SK-N-SH (cell line): ENCODE measurements around the gene PNCK. TPM values are rescaled to one million over a fixed set of nuclear protein-coding genes. Genes with fewer than 3 reads are reported as not detected.

Source experiments
- CTCF ChIA-PET: fragments of 300-600, 350-600 bp; formaldehyde crosslinking; extraction: SDS; loops from one replicate; lab custom pipeline; 2021; lab: Yijun Ruan, JAX
- POLR2A ChIA-PET: fragments of 350-600 bp; sonication (Branson Sonifier 250); formaldehyde crosslinking; extraction: SDS; loops from one replicate; lab custom pipeline; 2020; ENCODE audit warnings: antibody characterized with exemption, inconsistent platforms; lab: Yijun Ruan, JAX
- DNase-seq: peaks from one replicate; pipeline ENCODE4 v3.0.0; 2012
- H2AFZ ChIP-seq: fragments of 200-600 bp; sonication (generic); 2 replicates; pipeline ENCODE4 v1.8.1; 2016; ENCODE audit warnings: antibody characterized with exemption, mild to moderate bottlenecking, low read depth
- H3F3A ChIP-seq: fragments of 200-600 bp; sonication (generic); replicated peaks from 2 replicates; pipeline ENCODE3; 2016; ENCODE audit warnings: antibody characterized with exemption, mild to moderate bottlenecking; ENCODE audit not compliant: insufficient read depth
- H3K27ac ChIP-seq, 2 experiments: fragments of 200-500 bp in 1 of 2; fragments of 200-600 bp in 1 of 2; sonication (Bioruptor generic) in 1 of 2; sonication (generic), shearing (Covaris generic) in 1 of 2; 2 replicates each; pipeline versions ENCODE4 v1.5.1 to v1.6.1; 2014 to 2016; ENCODE audit warnings: low read depth in 2 of 2, inconsistent platforms in 1 of 2, low read length in 1 of 2, mild to moderate bottlenecking in 1 of 2, mixed read lengths in 1 of 2
- H3K27me3 ChIP-seq: fragments of 200-600 bp; sonication (generic), shearing (Covaris generic); 2 replicates; pipeline ENCODE4 v1.6.1; 2016; ENCODE audit warnings: mixed run types; ENCODE audit not compliant: insufficient read depth
- H3K36me3 ChIP-seq, 2 experiments: fragments of 200-500 bp in 1 of 2; fragments of 200-600 bp in 1 of 2; sonication (Bioruptor generic) in 1 of 2; sonication (generic) in 1 of 2; replicated peaks in 1 of 2; 2 replicates each; pipeline versions ENCODE3 to v1.5.1; 2014 to 2016; ENCODE audit warnings: low read length in 1 of 2, mild to moderate bottlenecking in 1 of 2; ENCODE audit not compliant: insufficient read depth in 2 of 2, control insufficient read depth in 1 of 2
- H3K4me1 ChIP-seq, 2 experiments: fragments of 200-500 bp in 1 of 2; fragments of 200-600 bp in 1 of 2; sonication (Bioruptor generic) in 1 of 2; sonication (generic), shearing (Covaris generic) in 1 of 2; 2 replicates each; pipeline versions ENCODE4 v1.5.1 to v1.6.1; 2014 to 2016; ENCODE audit warnings: low read depth in 1 of 2, low read length in 1 of 2, mixed run types in 1 of 2; ENCODE audit not compliant: insufficient read depth in 2 of 2, control insufficient read depth in 1 of 2
- H3K4me2 ChIP-seq: fragments of 200-600 bp; sonication (generic), shearing (Covaris generic); 2 replicates; pipeline ENCODE4 v1.6.1; 2017; ENCODE audit warnings: mixed run types
- H3K4me3 ChIP-seq, 2 experiments: fragments of 200-500 bp in 1 of 2; fragments of 200-600 bp in 1 of 2; sonication (Bioruptor generic) in 1 of 2; sonication (generic), shearing (Covaris generic) in 1 of 2; 2 replicates each; pipeline versions ENCODE4 v1.5.1 to v1.8.1; 2014 to 2016; ENCODE audit warnings: low read depth in 2 of 2, inconsistent platforms in 1 of 2, low read length in 1 of 2, mild to moderate bottlenecking in 1 of 2, mixed read lengths in 1 of 2, moderate library complexity in 1 of 2
- H3K79me2 ChIP-seq: fragments of 200-600 bp; sonication (generic); 2 replicates; pipeline ENCODE4 v1.8.1; 2017; ENCODE audit warnings: mild to moderate bottlenecking; ENCODE audit not compliant: insufficient read depth
- H3K9ac ChIP-seq: fragments of 200-600 bp; sonication (generic); 2 replicates; pipeline ENCODE4 v1.6.1; 2017; ENCODE audit warnings: mixed run types
- H3K9me2 ChIP-seq: fragments of 200-600 bp; sonication (generic); 2 replicates; pipeline ENCODE4 v1.6.1; 2017; ENCODE audit warnings: mixed run types
- H3K9me3 ChIP-seq: fragments of 200-600 bp; sonication (generic); 2 replicates; pipeline ENCODE4 v1.6.1; 2017; ENCODE audit warnings: mixed run types, mild to moderate bottlenecking, moderate library complexity
- H4K20me1 ChIP-seq: fragments of 200-600 bp; sonication (generic); 2 replicates; pipeline ENCODE4 v1.6.1; 2017; ENCODE audit warnings: mild to moderate bottlenecking, mixed run types; ENCODE audit not compliant: insufficient read depth
- CHD2 ChIP-seq: fragments of 150-350 bp; IDR thresholded peaks from 2 replicates; pipeline ENCODE4 v1.6.1; 2018; ENCODE audit warnings: low read length; ENCODE audit not compliant: partially characterized antibody
- CTCF ChIP-seq: fragments of 200-600 bp; sonication (generic); IDR thresholded peaks from 2 replicates; pipeline ENCODE4 v1.6.1; 2017; ENCODE audit warnings: antibody characterized with exemption, mild to moderate bottlenecking, moderate library complexity
- EZH2phosphoT487 ChIP-seq: fragments of 200-600 bp; sonication (generic); IDR thresholded peaks from 2 replicates; pipeline ENCODE4 v1.6.1; 2017; ENCODE audit warnings: low read depth, mixed run types, mild to moderate bottlenecking, antibody characterized with exemption, moderate library complexity, borderline replicate concordance
- FOXJ3 ChIP-seq: sonication (generic); formaldehyde crosslinking; IDR thresholded peaks from 2 replicates; pipeline ENCODE4 v1.5.1; 2020; ENCODE audit warnings: mild to moderate bottlenecking, missing genetic modification reagents
- JUND ChIP-seq: IDR thresholded peaks from 2 replicates; pipeline ENCODE4 v1.4.0; 2012
- MEF2A ChIP-seq: IDR thresholded peaks from 2 replicates; pipeline ENCODE4 v1.4.0; 2012; ENCODE audit warnings: low read depth, borderline replicate concordance
- PBX3 ChIP-seq: IDR thresholded peaks from 2 replicates; pipeline ENCODE4; 2012
- RCOR1 ChIP-seq: fragments of 150-350 bp; IDR thresholded peaks from 2 replicates; pipeline ENCODE4 v1.6.1; 2017; ENCODE audit warnings: antibody characterized with exemption, low read length
- RXRA ChIP-seq: IDR thresholded peaks from 2 replicates; pipeline ENCODE4 v1.4.0; 2012; ENCODE audit warnings: low read depth, mild to moderate bottlenecking, borderline replicate concordance
- TEAD4 ChIP-seq: IDR thresholded peaks from 2 replicates; pipeline ENCODE4 v1.4.0; 2012; ENCODE audit warnings: mild to moderate bottlenecking, borderline replicate concordance; ENCODE audit not compliant: insufficient read depth
- USF1 ChIP-seq: IDR thresholded peaks from 2 replicates; pipeline ENCODE4 v1.4.0; 2012; ENCODE audit warnings: low read depth, borderline replicate concordance
- WGBS: methylation state at CpG from one replicate; pipeline ENCODE4 v1.1.6; 2017; ENCODE audit warnings: low lambda C conversion rate; 5-methylcytosine and 5-hydroxymethylcytosine counted together
- polyA plus RNA-seq, 3 experiments: library from polyadenylated mRNA; depleted of rRNA; stranded (reverse); fragments of >200 nt; gene quantifications; 2 replicates each; pipeline ENCODE4 v1.2.3, GENCODE V29; 2012
- TF ChIP-seq, protein P1 (sequence below): fragments of 150-350 bp; IDR thresholded peaks from 2 replicates; pipeline ENCODE4 v1.6.1; 2017; ENCODE audit warnings: antibody characterized with exemption, low read length, low read depth, borderline replicate concordance
- TF ChIP-seq, protein P2 (sequence below): fragments of 150-350 bp; IDR thresholded peaks from 2 replicates; pipeline ENCODE4 v1.6.1; 2016; ENCODE audit warnings: mild to moderate bottlenecking, low read depth, low read length

Gene PNCK
- polyA plus RNA-seq, 1 of the 3 experiments (the other 2 are of a cell fraction), result 1.2 TPM

DNA sequence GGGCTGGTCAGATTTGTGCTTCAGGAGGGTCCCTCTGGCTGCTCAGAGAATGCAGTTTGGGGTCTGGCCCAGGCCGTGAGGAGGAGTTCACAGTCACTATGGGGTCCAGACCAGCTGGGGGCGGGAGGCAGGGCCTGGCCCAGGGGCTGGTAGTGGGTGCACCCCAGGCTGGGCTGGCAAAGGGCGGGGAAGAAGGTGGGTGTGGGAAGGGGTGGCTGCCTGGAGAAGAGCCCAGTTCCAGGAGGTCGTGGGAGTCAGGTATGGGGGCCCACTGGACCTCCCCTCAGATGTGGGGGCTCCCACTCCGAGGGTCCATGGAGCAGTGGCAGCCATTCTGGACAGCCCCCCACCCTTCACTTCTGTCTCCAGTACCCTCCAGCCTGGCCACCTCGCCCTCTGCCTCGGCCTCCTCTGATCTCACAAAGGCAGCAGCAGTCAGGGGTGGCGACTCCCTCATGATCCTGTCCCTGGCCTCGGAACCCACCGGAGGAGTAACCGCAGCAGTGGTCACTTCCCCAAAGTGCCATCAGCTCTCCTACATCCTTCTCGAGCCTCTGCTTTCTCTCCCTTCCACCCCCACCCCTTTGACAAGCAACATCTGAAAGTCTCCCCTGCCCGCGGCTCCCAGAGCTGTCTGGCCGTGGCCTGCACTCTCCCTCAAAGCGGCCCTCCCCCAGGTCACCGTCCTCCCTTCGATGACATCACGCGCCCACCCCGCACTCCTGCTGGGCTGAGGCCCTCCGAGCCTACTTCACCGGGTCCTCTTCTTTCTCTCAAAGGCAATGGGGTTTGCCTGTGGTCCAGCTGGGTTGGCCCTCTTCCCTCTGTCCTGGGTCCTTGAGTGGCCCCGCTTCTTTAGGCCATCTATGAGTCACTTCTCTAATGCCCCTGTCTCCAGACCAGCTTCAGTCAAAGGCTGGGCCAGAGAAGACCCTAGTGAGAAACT is 12.4 kb upstream of the PNCK start:
- CTCF ChIA-PET, result interaction anchor here (0.9 to 4.5 kb wide), 10 partner anchors 16 to 147 kb away, joined by 3 to 33 read pairs (median 6); no protein-coding TSS in a partner anchor
- POLR2A ChIA-PET, result no interaction called here

GRCh38 chrX:153685156-153685536 is 11.5 kb upstream of the PNCK start:
- peak; percentile 74 for DNase-seq
- H3K9me2 ChIP-seq, result no peaks in the 10 kb centered on the region
- H3K4me3 ChIP-seq, result no peak overlapping the region
- 20% methylated on average over 2 of the region's 21 CpGs for WGBS
- H4K20me1 ChIP-seq, result peaks cover 7% of the 10 kb centered on the region; the same call in 1 of the 2 replicates
- H3K27me3 ChIP-seq, result peaks cover 7% of the 10 kb centered on the region; the same call in 1 of the 2 replicates
- no peaks in the 10 kb centered on the region for H3F3A ChIP-seq
- no peak overlapping the region for H2AFZ ChIP-seq
- H3K9ac ChIP-seq, result no peak overlapping the region
- ChIA-PET CTCF (interaction anchor here (1.0 to 4.5 kb wide), 6 partner anchors 17 to 146 kb away, joined by 3 to 33 read pairs (median 8); no protein-coding TSS in a partner anchor), POLR2A (interaction anchor here (0.7 to 1.6 kb wide), 2 partner anchors 24 to 131 kb away, joined by 3 to 4 read pairs; no protein-coding TSS in a partner anchor)
- no peaks in the 10 kb centered on the region for H3K36me3 ChIP-seq
- H3K4me1 ChIP-seq, result peaks cover 0 to 24% of the 10 kb centered on the region in 2 experiments; a peak in 1 of 4 replicates
- H3K9me3 ChIP-seq, result no peaks in the 10 kb centered on the region
- peak overlapping the region in 1 of 2 experiments; percentile 43; a peak in 1 of 4 replicates for H3K27ac ChIP-seq
- no peak overlapping the region for H3K4me2 ChIP-seq
- peaks cover 8% of the 10 kb centered on the region for H3K79me2 ChIP-seq
- TF ChIP-seq, protein P1, sequence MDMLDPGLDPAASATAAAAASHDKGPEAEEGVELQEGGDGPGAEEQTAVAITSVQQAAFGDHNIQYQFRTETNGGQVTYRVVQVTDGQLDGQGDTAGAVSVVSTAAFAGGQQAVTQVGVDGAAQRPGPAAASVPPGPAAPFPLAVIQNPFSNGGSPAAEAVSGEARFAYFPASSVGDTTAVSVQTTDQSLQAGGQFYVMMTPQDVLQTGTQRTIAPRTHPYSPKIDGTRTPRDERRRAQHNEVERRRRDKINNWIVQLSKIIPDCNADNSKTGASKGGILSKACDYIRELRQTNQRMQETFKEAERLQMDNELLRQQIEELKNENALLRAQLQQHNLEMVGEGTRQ, result no peak
- TF ChIP-seq PBX3 (no peak), USF1 (no peak), RXRA (no peak), EZH2phosphoT487 (no peak), FOXJ3 (CRISPR knock-in tag) (no peak), RCOR1 (no peak)
- TF ChIP-seq, protein P2, sequence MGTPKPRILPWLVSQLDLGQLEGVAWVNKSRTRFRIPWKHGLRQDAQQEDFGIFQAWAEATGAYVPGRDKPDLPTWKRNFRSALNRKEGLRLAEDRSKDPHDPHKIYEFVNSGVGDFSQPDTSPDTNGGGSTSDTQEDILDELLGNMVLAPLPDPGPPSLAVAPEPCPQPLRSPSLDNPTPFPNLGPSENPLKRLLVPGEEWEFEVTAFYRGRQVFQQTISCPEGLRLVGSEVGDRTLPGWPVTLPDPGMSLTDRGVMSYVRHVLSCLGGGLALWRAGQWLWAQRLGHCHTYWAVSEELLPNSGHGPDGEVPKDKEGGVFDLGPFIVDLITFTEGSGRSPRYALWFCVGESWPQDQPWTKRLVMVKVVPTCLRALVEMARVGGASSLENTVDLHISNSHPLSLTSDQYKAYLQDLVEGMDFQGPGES, result no peak

More for the DNA sequence above, 12.4 kb upstream of the PNCK start:
- no peak overlapping the region for H2AFZ ChIP-seq
- WGBS, result 60% methylated on average over 22 of the region's 24 CpGs
- H4K20me1 ChIP-seq, result peaks cover 9% of the 10 kb centered on the region; the same call in 1 of the 2 replicates
- H3K4me1 ChIP-seq, result peaks cover 0 to 32% of the 10 kb centered on the region in 2 experiments; a peak in 1 of 4 replicates
- H3K27me3 ChIP-seq, result peaks cover 7% of the 10 kb centered on the region; the same call in 1 of the 2 replicates
- no peak overlapping the region for H3K9ac ChIP-seq
- H3F3A ChIP-seq, result no peaks in the 10 kb centered on the region
- no peaks in the 10 kb centered on the region for H3K9me2 ChIP-seq
- no peak for TF ChIP-seq TEAD4
- TF ChIP-seq CTCF, result no peak
- TF ChIP-seq FOXJ3 (CRISPR knock-in tag), result no peak
- TF ChIP-seq CHD2, result no peak
- no peak for TF ChIP-seq MEF2A
- TF ChIP-seq JUND, result no peak
- H3K27ac ChIP-seq, result peak overlapping the region in 1 of 2 experiments; percentile 16; a peak in 1 of 4 replicates
- H3K79me2 ChIP-seq, result peaks cover 12% of the 10 kb centered on the region
- H3K36me3 ChIP-seq, result no peaks in the 10 kb centered on the region
- no peak overlapping the region for H3K4me2 ChIP-seq
- no peak for DNase-seq
- no peaks in the 10 kb centered on the region for H3K9me3 ChIP-seq
- H3K4me3 ChIP-seq, result no peak overlapping the region
